NCI-H2107 treated with DMSO at 0.1 percent for 48 hours (cell line): ENCODE results near the gene RNF215.

ENCODE experiments used
- DNase-seq: peaks from one replicate; lab custom pipeline; 2025; ENCODE audit not compliant: unreplicated experiment; lab: John Stamatoyannopoulos, UW

RNF215 gene

GRCh38 chr22:30334646-30335045 lies 52.6 kb downstream of the RNF215 start:
- no peak for DNase-seq

- no peak for DNase-seq
Observed at GRCh38 chr22:30333707-30334087, 53.5 kb downstream of the RNF215 start.

DNA sequence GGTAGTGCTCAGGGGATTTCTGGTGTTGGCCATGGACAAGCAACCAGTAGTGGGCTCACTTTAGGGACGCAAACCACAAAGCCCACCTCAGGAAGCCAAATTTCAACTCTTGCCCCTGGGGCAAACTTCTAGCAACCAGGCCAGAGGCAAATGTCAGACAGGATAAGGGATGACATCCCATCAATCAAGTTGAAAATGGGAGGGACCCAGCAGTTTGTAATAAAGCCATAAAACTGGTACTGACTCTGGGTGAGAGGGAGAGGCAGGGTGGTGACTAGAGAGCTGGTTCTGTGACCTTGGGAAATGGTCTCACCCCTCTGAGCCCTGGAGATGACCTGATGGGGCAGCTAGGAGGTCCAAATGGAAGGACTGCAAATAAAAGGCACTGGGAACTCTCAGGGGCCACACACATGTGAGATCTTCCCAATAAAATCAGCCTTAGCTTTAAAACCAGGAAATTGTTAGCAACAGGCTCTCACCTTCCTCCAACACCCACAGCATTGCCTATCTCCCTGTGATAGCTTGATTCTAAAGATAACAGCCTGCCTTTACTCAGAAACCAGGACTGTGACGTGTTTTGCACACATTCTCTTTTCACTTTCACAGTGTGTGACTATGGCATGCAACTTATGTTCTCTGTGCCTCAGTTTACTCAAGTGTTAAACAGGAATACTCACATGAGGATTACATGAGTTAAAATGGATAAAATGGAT lies 54.1 kb downstream of the RNF215 start:
- no peak for DNase-seq

DNA sequence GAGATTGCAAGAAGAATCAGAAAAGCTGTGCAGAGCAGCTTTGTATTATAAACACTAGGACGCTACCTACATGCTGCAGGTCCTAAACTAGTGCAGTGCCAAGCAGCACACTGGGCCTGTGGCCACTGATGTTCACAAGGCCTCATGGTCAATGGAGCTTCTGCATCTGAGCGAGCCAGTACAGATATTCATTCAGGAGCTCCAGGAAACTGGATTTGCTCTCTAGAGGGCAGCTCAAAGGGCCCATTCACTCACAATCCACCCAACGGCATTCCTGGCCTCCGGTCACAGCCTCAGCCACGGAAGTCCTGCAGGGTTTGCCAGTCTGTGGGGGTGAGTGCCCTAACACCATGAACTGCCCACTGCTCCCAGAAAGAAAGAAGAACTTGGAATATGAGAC lies 54.7 kb downstream of the RNF215 start:
- no peak for DNase-seq
